22Rv1 (cell line): Measurements from ENCODE around the gene CCDC178.

Source experiments
- ZFX ChIP-seq: fragments of 450-650 bp; IDR thresholded peaks from 2 replicates; pipeline ENCODE4 v1.6.1; 2017; ENCODE audit warnings: antibody characterized with exemption, borderline replicate concordance
- TF ChIP-seq, protein P1 (sequence below): fragments of 450-650 bp; IDR thresholded peaks from 2 replicates; pipeline ENCODE4 v1.5.1; 2017; ENCODE audit warnings: mild to moderate bottlenecking

DNA sequence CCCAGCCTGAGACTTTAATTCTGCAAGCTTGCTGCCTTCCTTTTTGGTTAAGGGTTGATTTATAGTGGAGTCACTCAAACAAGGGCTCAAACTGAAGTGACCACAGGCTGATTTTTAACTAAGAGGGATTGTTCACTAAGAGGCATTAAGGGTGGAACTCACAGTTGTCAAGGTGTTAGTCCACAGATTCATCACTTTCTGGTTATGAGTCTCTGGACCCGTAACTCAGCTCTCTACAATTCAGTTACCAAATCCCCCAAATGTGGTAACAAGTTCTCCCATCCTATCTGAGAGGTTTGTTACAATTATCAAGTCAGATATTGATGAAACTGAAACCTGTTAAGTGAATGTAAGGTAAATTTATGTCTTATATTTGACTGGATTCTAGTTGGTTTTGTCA lies 481.8 kb downstream of the CCDC178 start:
- TF ChIP-seq, protein P1, sequence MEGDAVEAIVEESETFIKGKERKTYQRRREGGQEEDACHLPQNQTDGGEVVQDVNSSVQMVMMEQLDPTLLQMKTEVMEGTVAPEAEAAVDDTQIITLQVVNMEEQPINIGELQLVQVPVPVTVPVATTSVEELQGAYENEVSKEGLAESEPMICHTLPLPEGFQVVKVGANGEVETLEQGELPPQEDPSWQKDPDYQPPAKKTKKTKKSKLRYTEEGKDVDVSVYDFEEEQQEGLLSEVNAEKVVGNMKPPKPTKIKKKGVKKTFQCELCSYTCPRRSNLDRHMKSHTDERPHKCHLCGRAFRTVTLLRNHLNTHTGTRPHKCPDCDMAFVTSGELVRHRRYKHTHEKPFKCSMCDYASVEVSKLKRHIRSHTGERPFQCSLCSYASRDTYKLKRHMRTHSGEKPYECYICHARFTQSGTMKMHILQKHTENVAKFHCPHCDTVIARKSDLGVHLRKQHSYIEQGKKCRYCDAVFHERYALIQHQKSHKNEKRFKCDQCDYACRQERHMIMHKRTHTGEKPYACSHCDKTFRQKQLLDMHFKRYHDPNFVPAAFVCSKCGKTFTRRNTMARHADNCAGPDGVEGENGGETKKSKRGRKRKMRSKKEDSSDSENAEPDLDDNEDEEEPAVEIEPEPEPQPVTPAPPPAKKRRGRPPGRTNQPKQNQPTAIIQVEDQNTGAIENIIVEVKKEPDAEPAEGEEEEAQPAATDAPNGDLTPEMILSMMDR: no peak
- TF ChIP-seq ZFX: no peak
